NCI-H146 (cell line): Measurements from ENCODE around the gene LCN6.
"Not testable (repeated sequence)": the region's sequence is repeated elsewhere in the genome, so short reads cannot be mapped to it uniquely, and the experiment has no call there.

Source experiments
- DNase-seq: peaks from one replicate; lab custom pipeline; 2025; lab: John Stamatoyannopoulos, UW

Gene LCN6

GRCh38 chr9:136748201-136748600, at the start of gene LCN6:
Gene LCN6 (minus strand): TSS chr9:136748525. CDS start chr9:136748483, 42 bp downstream.
- DNase-seq: no peak

GRCh38 chr9:136796775-136797347, 48.5 kb upstream of the LCN6 start:
- not testable (repeated sequence) for DNase-seq

GRCh38 chr9:136796238-136796774, 48.0 kb upstream of the LCN6 start, which contains the start of gene CCDC183:
Gene CCDC183 (plus strand): TSS chr9:136796338. CDS start chr9:136796398, 60 bp downstream.
- DNase-seq: no peak

GRCh38 chr9:136795000-136795348, 46.6 kb upstream of the LCN6 start:
- DNase-seq: no peak

- no peak for DNase-seq
These were observed 46.1 kb upstream of the LCN6 start for GRCh38 chr9:136794281-136794999.

- DNase-seq: no peak
These were observed 45.0 kb upstream of the LCN6 start for GRCh38 chr9:136793086-136793946.

GRCh38 chr9:136792321-136793085, 44.2 kb upstream of the LCN6 start:
- DNase-seq: no peak

- DNase-seq: peak; percentile 64
These were observed 43.4 kb upstream of the LCN6 start for GRCh38 chr9:136791516-136792276.

GRCh38 chr9:136790640-136791515, 42.6 kb upstream of the LCN6 start, which contains the start of gene TMEM141:
Gene TMEM141 (plus strand): TSS chr9:136791344. CDS start chr9:136791371, 27 bp downstream.
- peak; percentile 99 for DNase-seq

GRCh38 chr9:136789523-136789937, 41.2 kb upstream of the LCN6 start:
- DNase-seq: no peak

GRCh38 chr9:136788644-136789522, 40.6 kb upstream of the LCN6 start:
- DNase-seq: not testable (repeated sequence)

GRCh38 chr9:136787690-136788400, 39.5 kb upstream of the LCN6 start:
- DNase-seq: peak; percentile 59

GRCh38 chr9:136786983-136787382, 38.7 kb upstream of the LCN6 start:
- not testable (repeated sequence) for DNase-seq

- DNase-seq: no peak
These were observed 38.1 kb upstream of the LCN6 start for GRCh38 chr9:136786451-136786850.

GRCh38 chr9:136785565-136786355, 37.4 kb upstream of the LCN6 start:
- DNase-seq: not testable (repeated sequence)

GRCh38 chr9:136784997-136785361, 36.7 kb upstream of the LCN6 start:
- no peak for DNase-seq
